Mucosa of gallbladder (tissue), 1 donor: Measurements from ENCODE around the gene GRK3. TPM values are rescaled to one million over a fixed set of nuclear protein-coding genes. Genes with fewer than 3 reads are reported as not detected.
"Not testable (repeated sequence)": the region's sequence is repeated elsewhere in the genome, so short reads cannot be mapped to it uniquely, and the experiment has no call there.

Source experiments
- DNase-seq: peaks from one replicate; pipeline ENCODE4 v3.0.0-alpha.2; 2020; ENCODE audit warnings: low spot score
- total RNA-seq: library from RNA; stranded (reverse); gene quantifications from one replicate; pipeline ENCODE4 v1.2.1, GENCODE V29; 2021
- donor health status: DM: no; HTN: no; CAD: no.

GRK3 gene
- total RNA-seq, 1 donor from 2014 or later: 7.3 TPM

DNA sequence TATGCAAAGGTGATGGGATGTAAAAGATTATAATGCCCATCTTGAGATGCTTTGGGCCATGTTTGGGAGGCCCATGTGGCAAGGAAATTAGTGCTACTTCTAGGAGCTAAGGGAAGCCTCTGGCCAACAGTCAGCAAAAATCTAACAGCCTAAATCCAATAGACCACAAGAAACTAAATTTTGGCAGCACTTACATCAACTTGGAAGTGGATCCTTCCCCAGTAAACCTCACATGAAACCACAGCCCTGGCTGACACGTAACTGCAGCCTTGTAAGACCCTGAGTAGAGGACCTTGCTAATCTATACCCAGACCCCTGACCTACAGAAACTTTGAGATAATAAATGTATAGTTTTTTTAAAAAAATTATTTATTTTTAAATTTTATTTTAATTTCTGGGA, 13.1 kb upstream of the GRK3 start:
- DNase-seq: no peak

DNA sequence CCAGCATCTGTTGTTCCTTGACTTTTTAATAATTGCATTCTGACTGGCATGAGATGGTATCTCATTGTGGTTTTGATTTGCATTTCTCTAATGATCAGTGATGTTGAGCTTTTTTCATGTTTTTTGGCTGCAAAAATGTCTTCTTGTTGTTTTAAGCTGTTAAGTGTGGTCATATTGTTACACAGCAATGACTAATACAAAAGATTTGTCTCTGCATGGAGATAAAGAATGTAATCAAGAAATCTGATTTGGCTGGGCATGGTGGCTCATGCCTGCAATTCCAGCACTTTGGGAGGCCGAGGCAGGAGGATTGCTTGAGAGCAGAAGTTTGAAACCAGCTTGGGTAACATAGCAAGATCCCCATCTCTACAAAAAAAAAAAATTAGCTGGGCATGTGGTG, 12.1 kb upstream of the GRK3 start:
- DNase-seq: not testable (repeated sequence)

- DNase-seq: no peak
These were observed 11.3 kb upstream of the GRK3 start for GRCh38 chr22:25553131-25553530.

DNA sequence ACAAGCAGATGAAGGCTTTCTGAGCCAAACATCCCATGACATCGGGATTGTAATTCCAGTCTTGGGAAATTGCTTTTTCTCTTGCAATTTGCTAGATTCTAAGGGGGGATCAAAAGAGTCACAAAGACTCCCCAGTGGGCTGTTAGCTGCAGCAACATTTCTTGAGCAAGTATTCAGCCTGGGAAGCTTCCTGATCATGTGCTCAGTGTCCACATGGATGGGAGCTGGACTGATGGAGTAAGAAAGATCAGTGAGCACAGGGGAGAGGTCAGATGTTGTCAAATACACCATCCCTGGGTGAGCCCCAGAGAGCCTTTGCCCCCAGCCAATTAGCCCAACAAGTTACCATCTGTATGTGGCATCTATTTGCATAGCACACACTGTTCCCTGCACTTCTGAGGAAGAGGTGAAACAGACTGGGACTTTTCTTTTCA, 10.2 kb upstream of the GRK3 start:
- DNase-seq: no peak

GRCh38 chr22:25554689-25555088, 9.8 kb upstream of the GRK3 start:
- DNase-seq: no peak

DNA sequence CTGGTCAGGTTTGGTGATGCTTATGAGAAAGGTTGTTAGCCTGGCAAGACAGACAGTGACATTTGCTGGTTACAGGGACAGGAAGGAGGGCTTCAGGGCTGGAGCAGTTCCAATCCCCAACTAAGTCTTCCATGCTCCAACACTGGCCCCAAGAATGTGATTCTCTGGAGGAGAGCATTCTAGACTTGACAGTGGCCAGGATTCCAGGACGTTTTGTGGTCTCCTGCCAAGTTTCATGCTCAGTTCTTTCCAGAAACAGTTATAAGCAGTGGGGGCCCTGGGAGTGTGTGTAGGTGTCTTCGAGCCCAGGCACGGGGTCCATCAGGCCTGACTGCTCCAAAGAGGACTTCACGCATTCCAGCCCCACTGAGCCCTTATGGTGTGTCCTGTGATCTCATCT, 8.9 kb upstream of the GRK3 start:
- DNase-seq: no peak

DNA sequence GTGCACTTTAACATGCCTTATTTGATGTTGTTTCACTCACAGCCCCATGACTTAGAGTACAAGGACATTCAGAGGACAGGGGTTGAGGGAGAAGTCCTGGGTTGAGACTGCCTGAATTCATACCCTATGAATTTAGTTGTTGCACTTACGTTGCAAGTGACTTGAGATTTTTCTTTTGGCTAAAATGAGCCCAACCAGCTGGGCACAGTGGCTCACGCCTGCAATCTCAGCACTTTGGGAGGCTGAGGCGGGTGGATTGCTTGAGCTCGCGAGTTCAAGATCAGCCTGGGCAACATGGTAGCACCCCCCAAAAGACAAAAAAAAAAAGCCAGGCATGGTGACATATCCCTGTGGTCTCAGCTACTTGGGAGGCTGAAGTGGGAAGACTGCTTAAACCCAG, 7.3 kb upstream of the GRK3 start:
- DNase-seq: no peak

- DNase-seq: no peak
These were observed 6.1 kb upstream of the GRK3 start for GRCh38 chr22:25558341-25558740.

DNA sequence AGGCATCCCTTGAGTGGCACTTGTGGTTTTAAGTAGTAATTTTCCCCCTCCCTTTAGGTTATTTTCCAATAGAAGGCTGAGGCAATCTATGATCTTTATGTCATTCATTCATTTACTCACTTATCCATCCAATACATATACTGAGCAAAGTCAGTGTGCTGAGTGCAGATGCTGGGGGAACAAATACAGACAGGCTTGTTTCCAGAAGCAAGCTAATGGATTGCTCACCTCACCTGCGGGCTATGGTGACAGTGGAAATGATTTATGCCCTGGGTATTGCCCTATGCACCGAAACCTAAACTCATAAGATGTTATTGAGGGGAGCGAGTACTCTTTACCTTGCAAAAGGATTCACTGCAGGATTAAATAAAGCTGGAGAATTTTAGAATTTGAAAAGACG, 4.6 kb upstream of the GRK3 start:
- not testable (repeated sequence) for DNase-seq

DNA sequence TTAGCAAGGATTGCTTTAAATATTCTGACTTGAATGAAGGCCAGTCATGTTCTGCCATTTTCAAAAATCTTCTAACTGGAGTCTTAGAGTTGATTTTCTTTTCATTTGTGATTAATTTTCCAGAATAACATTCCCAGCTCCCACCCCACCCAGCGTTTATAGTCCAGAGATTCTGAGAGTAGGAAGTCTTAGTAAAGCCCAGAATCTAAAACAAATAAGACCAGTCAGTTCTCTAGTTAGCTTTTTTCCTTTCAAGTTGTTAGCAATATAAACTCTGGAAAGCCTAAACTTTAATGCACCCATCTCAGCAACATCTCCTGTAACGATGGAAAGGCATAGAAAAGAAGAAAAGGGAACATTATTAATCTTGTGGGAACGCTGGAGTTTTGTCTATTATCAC, 3.3 kb upstream of the GRK3 start:
- not testable (repeated sequence) for DNase-seq

- not testable (repeated sequence) for DNase-seq
These were observed 2.5 kb upstream of the GRK3 start for GRCh38 chr22:25561927-25562326.

DNA sequence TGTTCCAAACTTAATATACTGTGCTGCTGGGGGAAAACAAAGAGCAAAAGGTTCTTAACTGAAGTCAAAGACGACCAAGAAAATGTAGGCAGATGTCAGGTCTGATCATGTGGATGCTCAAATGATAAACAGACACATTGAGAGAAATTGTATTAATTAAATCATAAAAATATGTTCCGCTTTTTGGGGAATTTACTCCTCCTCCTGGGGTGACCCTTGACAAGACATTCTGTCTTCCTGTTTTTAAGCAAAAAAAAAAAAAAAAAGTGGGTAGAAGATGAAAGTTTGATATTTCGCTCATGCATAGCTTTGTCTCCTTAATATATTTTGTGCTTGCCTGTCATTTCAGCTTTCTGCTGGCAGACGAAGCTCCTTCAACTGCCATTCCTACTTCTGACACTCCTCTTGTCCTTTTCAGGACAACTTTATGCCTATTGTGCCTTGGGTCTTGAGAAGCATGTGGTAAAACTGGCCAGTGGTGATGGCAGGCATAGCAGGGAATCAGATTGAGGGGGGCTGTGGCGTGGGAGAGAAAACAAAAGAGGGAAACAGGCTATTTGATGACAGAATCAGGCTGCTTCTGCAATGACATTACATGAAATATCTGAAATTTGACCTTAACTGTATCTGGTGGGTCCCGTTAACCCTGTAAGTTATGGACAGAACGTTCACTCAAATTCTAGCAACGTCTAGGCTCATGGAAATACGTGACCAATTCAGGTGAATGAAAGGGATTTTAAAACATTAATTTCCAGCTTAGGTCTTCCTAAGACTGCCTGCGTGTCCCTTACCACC, 1.3 kb upstream of the GRK3 start:
- not testable (repeated sequence) for DNase-seq

GRCh38 chr22:25563761-25564319, 635 bp upstream of the GRK3 start:
- DNase-seq: peak; percentile 13

GRCh38 chr22:25564979-25565677, 653 bp downstream of the GRK3 start:
- no peak for DNase-seq

- no peak for DNase-seq
These were observed 1.9 kb downstream of the GRK3 start for GRCh38 chr22:25566186-25566897.

GRCh38 chr22:25566898-25567235, 2.4 kb downstream of the GRK3 start:
- no peak for DNase-seq

DNA sequence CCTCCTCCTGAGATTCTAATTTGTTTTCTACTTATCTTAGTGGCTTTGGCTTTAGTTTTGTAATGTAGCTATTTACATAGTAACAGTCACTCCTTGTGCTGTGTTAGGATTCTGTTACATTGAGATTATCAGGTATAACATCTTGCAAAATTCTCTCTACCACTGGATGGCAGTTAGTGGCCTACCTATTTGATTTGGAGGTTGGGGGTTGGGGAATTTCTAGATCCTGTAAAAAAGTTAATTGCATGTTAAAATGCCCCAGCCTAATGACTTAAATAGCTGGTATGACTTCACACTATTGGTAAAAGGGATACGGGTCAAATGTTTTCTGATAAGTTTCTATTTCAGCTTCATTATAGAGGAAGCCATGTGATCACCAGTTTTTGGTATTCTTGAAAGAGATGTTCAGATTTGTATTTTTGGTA, 2.8 kb downstream of the GRK3 start:
- no peak for DNase-seq

GRCh38 chr22:25568066-25568465, 3.6 kb downstream of the GRK3 start:
- DNase-seq: not testable (repeated sequence)

DNA sequence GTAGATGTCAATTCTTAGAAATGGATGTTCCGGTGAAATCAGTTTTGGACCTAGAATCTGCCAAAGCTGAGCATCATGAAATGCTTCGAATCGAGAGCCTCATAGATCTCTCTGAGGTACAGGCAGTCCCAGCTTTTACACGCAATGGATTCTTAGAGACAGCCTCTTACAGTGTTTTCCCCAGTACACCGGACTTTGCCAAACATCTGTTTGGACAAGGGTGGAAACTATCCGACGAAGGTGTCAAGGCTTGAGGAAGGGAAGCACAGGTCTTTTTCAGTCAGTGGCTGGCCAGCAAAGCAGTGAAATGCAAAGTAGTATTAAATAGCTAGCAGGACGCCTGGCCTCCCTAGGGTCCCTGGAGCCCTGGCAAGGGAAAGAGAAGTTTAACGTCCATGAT, 4.9 kb downstream of the GRK3 start:
- no peak for DNase-seq

DNA sequence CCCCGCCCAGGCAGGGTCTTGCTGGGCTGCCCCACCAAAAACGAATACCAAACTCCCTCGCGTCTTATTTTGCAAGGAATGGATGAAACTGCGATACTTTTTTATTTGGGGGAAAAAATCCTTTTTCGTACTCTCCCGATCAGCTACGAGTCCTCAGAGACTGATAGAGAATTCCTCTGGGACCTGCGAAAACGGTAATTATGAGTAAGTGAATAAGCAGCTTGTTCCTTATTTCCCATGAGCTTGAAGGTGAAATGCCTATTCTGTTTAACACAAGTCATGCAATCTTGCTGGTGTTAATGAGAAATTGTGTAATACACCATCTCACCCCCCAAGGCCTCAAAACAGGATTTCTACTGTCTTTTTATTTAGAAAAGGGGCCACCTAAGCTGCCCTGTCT, 5.5 kb downstream of the GRK3 start:
- no peak for DNase-seq

GRCh38 chr22:25570486-25570885, 6.0 kb downstream of the GRK3 start:
- no peak for DNase-seq

GRCh38 chr22:25571969-25572707, 7.7 kb downstream of the GRK3 start:
- DNase-seq: not testable (repeated sequence)
